Measurements from ENCODE around the gene MYH7.
"Not testable (repeated sequence)": the region's sequence is repeated elsewhere in the genome, so short reads cannot be mapped to it uniquely, and the experiment has no call there.

Gene MYH7

GRCh38 chr14:23435543-23436326, at the start of gene MYH7:
Gene MYH7, minus strand, starts transcription at chr14:23435660. Its CDS starts 1,928 bp downstream, at chr14:23433732.
- no peak for DNase-seq

GRCh38 chr14:23483236-23483854, 47.9 kb upstream of the MYH7 start:
- DNase-seq: no peak

- DNase-seq: no peak
Measured at GRCh38 chr14:23482823-23483148, 47.3 kb upstream of the MYH7 start.

- DNase-seq: no peak
Measured at GRCh38 chr14:23481979-23482822, 46.7 kb upstream of the MYH7 start.

GRCh38 chr14:23481362-23481970, 46.0 kb upstream of the MYH7 start:
- DNase-seq: no peak

- DNase-seq: peak; percentile 6
Measured at GRCh38 chr14:23478109-23478759, 42.8 kb upstream of the MYH7 start.

- DNase-seq: no peak
Measured at GRCh38 chr14:23470947-23471346, 35.5 kb upstream of the MYH7 start.

GRCh38 chr14:23469906-23470403, 34.5 kb upstream of the MYH7 start:
- DNase-seq: no peak

GRCh38 chr14:23469127-23469905, 33.9 kb upstream of the MYH7 start, which contains the start of gene NGDN:
Gene NGDN, plus strand, starts transcription at chr14:23469703. Its CDS starts 13 bp downstream, at chr14:23469716.
- DNase-seq: peak; percentile 98

- DNase-seq: no peak
Measured at GRCh38 chr14:23468704-23469126, 33.3 kb upstream of the MYH7 start.

GRCh38 chr14:23465261-23465660, 29.8 kb upstream of the MYH7 start:
- no peak for DNase-seq

- DNase-seq: no peak
Measured at GRCh38 chr14:23464700-23465099, 29.2 kb upstream of the MYH7 start.

- DNase-seq: no peak
Measured at GRCh38 chr14:23460960-23461359, 25.5 kb upstream of the MYH7 start.

GRCh38 chr14:23457587-23458445, 22.4 kb upstream of the MYH7 start:
- DNase-seq: no peak

GRCh38 chr14:23456883-23457586, 21.6 kb upstream of the MYH7 start:
- DNase-seq: not testable (repeated sequence)

GRCh38 chr14:23454445-23454856, 19.0 kb upstream of the MYH7 start:
- DNase-seq: no peak

GRCh38 chr14:23452237-23452636, 16.8 kb upstream of the MYH7 start:
- DNase-seq: no peak

- DNase-seq: no peak
Measured at GRCh38 chr14:23450379-23450778, 14.9 kb upstream of the MYH7 start.

GRCh38 chr14:23449314-23449713, 13.9 kb upstream of the MYH7 start:
- DNase-seq: no peak

All from SIG-M5 (cell line).